ENCODE measurements around the gene C1QBP. TPM values are rescaled to one million over a fixed set of nuclear protein-coding genes. Genes with fewer than 3 reads are reported as not detected.

C1QBP gene
- total RNA-seq, 1 donor from 2014 or later, result 541 TPM

DNA sequence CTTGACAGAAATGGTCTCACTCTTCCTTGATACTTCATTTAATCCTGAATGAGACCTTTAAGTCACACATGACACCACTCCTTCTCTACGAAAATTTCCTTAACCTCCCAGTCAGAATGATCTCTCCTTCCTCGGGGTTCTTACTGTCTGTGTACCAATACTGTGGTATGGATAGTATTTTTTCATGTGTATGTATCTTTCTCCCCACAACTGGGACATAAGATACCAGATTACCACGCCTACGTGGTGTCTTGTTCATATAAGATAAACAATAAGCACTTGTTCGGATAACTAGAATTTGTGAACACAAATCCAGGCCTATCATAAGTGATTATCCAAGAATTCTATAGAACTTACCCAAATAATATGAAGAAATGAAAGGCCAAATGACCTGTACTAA lies 30.8 kb downstream of the C1QBP start:
- DNase-seq (ENCODE audit: low read depth) (no peak), FAIRE-seq (no peak)
- peaks cover 30% of the 10 kb centered on the region for H3K36me3 ChIP-seq (ENCODE audit: control insufficient read depth, insufficient read depth, low read length)

GRCh38 chr17:5405400-5405799 lies 33.6 kb downstream of the C1QBP start:
- peaks cover 24% of the 10 kb centered on the region for H3K36me3 ChIP-seq (ENCODE audit: control insufficient read depth, insufficient read depth, low read length)
- H3K27me3 ChIP-seq (ENCODE audit: control insufficient read depth, insufficient read depth, low read length), result no peaks in the 10 kb centered on the region
- H3K4me3 ChIP-seq (ENCODE audit: low read depth, low read length), result no peak overlapping the region
- no peak for FAIRE-seq
- no peak for DNase-seq (ENCODE audit: low read depth)
- no peak for TF ChIP-seq CTCF (IDR thresholded peaks at IDR 0.05; ENCODE audit: insufficient read depth, low read length, severe bottlenecking)

More for the DNA sequence above, 30.8 kb downstream of the C1QBP start:
- Histone ChIP-seq H3K27me3 (ENCODE audit: control insufficient read depth, insufficient read depth, low read length) (no peaks in the 10 kb centered on the region), H3K4me3 (ENCODE audit: low read depth, low read length) (no peak overlapping the region)
- no peak for TF ChIP-seq CTCF (IDR thresholded peaks at IDR 0.05; ENCODE audit: insufficient read depth, low read length, severe bottlenecking)

DNA sequence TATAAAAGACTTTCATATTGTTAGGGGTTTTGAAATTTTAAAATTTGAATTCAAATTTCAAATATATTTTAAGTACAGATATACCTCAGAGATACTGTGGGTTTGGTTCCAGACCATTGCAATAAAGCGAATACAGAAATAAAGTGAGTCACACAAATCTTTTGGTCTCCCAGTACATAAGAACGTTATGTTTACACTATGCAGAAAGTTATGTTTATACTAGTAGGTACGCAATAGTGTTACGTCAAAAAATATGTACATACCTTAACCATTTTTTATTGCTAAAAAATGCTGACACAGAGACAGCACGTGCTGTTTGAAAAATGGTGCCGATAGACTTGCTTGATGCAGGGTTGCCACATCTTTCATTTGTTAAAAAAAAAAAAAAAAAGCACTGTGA lies 39.2 kb downstream of the C1QBP start:
- no peak for TF ChIP-seq CTCF (IDR thresholded peaks at IDR 0.05; ENCODE audit: insufficient read depth, low read length, severe bottlenecking)
- Histone ChIP-seq H3K36me3 (ENCODE audit: control insufficient read depth, insufficient read depth, low read length) (peaks cover 8% of the 10 kb centered on the region), H3K4me3 (ENCODE audit: low read depth, low read length) (no peak overlapping the region), H3K27me3 (ENCODE audit: control insufficient read depth, insufficient read depth, low read length) (no peaks in the 10 kb centered on the region)
- no peak for DNase-seq (ENCODE audit: low read depth)
- no peak for FAIRE-seq

DNA sequence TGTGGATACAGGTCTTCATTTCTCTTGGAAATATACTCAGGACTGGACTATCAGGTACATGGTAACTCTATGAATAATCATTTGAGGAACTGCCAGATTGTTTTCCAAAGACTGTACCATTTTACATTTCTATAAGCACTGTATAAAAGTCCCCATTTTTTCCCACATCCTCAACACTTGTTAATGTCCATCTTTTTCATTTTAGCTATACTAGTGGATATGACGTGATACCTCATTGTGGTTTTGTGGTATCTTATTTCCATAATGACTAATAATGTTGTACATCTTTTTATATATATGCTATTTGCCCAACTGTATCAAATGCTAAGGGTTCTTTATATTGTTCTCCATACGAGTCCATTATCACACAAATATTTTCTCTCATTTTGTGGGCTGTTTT lies 42.3 kb downstream of the C1QBP start:
- no peak for TF ChIP-seq CTCF (IDR thresholded peaks at IDR 0.05; ENCODE audit: insufficient read depth, low read length, severe bottlenecking)
- FAIRE-seq, result no peak
- DNase-seq (ENCODE audit: low read depth), result no peak
- Histone ChIP-seq H3K4me3 (ENCODE audit: low read depth, low read length) (no peak overlapping the region), H3K36me3 (ENCODE audit: control insufficient read depth, insufficient read depth, low read length) (peaks cover 9% of the 10 kb centered on the region), H3K27me3 (ENCODE audit: control insufficient read depth, insufficient read depth, low read length) (no peaks in the 10 kb centered on the region)

DNA sequence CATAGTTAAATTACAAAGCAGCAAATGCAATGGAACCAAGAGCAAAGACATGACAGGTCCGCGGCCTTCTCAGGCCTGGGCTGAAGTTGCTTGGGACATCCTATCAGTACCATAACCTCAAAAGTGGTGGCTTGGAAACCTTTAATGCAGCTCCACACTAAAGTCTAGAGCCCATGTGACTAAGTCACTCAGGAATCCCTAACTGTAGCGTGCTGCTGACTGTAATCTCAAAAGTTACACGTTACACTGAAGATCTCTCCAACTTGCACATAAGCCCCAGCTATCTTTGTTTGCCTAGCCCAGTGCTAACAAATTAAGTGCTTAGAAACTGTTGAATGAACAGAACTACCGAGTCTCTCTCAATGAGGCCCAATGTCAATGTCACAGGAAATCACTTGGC lies 47.3 kb downstream of the C1QBP start:
- no peak overlapping the region for H3K4me3 ChIP-seq (ENCODE audit: low read depth, low read length)
- FAIRE-seq, result peak; percentile 13
- TF ChIP-seq CTCF (IDR thresholded peaks at IDR 0.05; ENCODE audit: insufficient read depth, low read length, severe bottlenecking), result no peak
- H3K36me3 ChIP-seq (ENCODE audit: control insufficient read depth, insufficient read depth, low read length), result peaks cover 15% of the 10 kb centered on the region
- no peaks in the 10 kb centered on the region for H3K27me3 ChIP-seq (ENCODE audit: control insufficient read depth, insufficient read depth, low read length)
- DNase-seq (ENCODE audit: low read depth), result no peak

Other genes starting within 250 kb of the C1QBP start
- 2.9 and 3.2 TPM in 2 replicates for gene ZNF594, start 247.3 kb downstream of the C1QBP start, total RNA-seq
- gene SCIMP, start 204.3 kb downstream of the C1QBP start, total RNA-seq, result not detected in 2 replicates
- gene RABEP1, start 156.9 kb downstream of the C1QBP start, total RNA-seq, result 38.5 and 41.1 TPM in 2 replicates
- 82.1 and 93.2 TPM in 2 replicates for gene NUP88, start 19.5 kb downstream of the C1QBP start, total RNA-seq
- 36.6 and 50.5 TPM in 2 replicates for gene RPAIN, start 19.0 kb downstream of the C1QBP start, total RNA-seq
- 9.1 and 11.1 TPM in 2 replicates for gene DHX33, start 29.8 kb upstream of the C1QBP start, total RNA-seq
- gene DERL2, start 47.0 kb upstream of the C1QBP start, total RNA-seq, result 19.8 and 35.0 TPM in 2 replicates
- 33.4 and 40.3 TPM in 2 replicates for gene MIS12, start 47.4 kb upstream of the C1QBP start, total RNA-seq
- gene NLRP1, start 145.4 kb upstream of the C1QBP start, total RNA-seq, result 12.9 and 17.0 TPM in 2 replicates

Measured in bronchial epithelial cell (primary cell).